NCI-H146 treated with DMSO at 0.1 percent for 48 hours (cell line): ENCODE results near the gene CD151.

ENCODE experiments used
- DNase-seq: peaks from one replicate; lab custom pipeline; 2025; ENCODE audit not compliant: unreplicated experiment; lab: John Stamatoyannopoulos, UW

The CD151 gene

DNA sequence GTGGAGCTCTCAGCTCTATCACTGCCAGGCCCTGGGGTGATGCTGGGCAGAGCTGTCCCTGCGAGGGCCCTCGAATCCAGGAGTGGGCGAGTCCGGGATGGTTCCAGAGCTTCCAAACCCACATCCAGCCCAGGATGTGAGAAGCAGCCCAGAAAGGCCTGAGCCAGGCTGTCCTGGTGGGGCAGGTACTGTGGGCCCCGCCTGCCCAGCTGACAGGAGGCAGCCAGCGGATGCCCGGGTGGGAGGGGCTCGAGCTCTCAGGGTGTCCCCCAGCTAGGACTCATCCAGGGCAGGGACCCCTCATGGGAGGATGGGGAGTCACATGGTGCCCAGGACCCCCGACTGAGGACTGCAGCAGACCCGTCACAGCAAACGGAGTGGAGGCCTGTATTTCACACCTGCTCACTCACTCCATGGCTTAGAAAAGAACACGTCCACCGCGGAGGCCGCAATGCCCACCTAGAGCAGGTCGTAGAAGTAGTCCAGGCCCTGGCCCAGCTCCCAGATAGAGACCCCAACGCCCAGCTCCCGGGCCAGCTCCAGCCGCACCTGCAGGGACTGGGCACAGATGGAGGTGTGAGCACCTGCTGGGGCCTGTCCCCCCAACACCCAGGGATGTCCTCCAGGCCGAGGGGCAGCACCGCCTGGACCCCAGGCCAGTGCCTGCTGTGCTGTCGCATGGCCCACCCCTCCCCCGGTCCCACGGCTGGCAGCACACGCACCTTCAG is 36.8 kb downstream of the CD151 start:
- DNase-seq, result no peak

GRCh38 chr11:870127-870413 is 37.3 kb downstream of the CD151 start:
- DNase-seq, result no peak

- DNase-seq, result no peak
These were observed 37.7 kb downstream of the CD151 start for GRCh38 chr11:870418-870817.

- DNase-seq, result no peak
These were observed 38.7 kb downstream of the CD151 start for GRCh38 chr11:871472-871871.

GRCh38 chr11:872799-873198 is 40.0 kb downstream of the CD151 start:
- no peak for DNase-seq

DNA sequence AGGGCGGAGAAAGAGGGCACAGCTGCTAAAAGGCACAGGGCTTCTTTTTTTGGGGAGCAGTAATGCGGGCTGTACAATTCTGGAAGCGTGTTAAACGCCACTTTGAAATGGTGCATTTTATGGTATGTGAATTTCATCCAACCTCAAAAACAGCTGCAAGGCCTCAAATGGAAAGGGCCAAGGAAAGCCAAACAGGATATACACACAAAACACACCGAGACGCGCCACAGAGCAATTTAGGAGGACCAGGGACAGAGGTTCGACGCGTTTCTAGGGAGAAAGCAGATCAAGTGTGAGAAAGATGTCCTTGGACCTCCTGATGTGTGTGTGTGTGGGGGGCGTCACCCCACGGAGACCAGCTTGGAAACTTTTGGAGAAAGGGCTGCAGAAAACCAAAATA is 41.0 kb downstream of the CD151 start:
- no peak for DNase-seq

- no peak for DNase-seq
These were observed 42.5 kb downstream of the CD151 start for GRCh38 chr11:875203-875602.

DNA sequence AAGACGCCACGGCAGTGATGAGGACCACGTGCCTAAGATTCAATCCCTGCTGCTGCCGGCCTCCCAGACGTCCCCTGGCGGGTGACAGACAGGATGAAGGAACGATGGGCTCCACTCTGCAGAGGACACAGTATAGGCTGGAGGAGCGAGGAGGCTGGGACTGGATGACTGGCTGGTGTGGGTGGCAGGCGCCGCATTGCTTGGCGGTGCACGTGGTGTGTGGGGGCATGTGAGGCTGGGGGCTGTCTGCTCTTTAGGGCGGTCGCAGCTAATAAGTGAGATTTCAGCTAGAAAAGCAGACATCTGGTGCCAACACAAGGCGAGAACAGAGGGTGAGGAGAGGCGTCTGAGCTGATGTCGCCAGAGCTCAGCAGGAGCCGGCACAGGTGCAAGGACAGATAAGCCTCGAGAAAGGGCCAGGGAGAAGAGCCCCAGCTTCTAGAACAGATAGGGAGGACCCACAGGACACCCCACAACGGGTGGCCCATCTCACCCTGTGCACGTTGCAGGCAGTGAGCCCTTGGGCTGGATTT is 43.1 kb downstream of the CD151 start:
- DNase-seq, result no peak

DNA sequence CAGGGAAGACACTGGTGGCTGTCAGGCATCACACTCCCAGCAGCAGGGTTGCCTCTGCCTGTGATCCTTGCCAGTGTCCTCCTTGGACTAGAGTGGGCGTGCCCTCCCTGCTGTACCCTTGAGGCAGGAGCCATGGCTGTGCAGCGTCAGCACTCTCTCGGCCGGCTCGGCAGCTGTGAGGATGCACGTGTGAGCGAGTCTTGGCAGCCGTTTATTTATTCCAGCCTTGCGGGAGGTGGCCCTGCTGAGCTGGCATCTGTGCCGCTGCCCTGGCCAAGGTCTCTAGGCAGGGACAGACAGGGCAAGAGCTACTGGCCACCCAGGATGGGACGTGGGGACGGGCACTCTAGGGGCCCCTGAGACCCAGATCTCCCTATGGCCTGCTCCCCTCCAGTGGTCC is 43.8 kb downstream of the CD151 start:
- DNase-seq, result no peak

DNA sequence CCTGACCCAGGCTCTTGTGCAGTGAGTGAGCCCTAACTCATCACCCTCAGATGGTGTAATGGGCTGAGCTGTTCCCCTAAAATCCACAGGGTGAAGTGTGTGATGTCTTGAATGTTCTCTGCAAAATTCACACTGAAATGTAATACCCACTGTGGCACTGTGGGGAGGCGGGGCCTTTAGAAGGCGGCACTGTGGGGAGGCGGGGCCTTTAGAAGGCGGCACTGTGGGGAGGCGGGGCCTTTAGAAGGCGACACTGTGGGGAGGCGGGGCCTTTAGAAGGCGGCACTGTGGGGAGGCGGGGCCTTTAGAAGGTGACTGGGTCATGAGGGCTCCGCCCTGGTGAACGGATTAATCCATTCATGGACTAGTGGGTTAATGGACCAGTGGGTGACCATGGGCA is 44.8 kb downstream of the CD151 start:
- no peak for DNase-seq

DNA sequence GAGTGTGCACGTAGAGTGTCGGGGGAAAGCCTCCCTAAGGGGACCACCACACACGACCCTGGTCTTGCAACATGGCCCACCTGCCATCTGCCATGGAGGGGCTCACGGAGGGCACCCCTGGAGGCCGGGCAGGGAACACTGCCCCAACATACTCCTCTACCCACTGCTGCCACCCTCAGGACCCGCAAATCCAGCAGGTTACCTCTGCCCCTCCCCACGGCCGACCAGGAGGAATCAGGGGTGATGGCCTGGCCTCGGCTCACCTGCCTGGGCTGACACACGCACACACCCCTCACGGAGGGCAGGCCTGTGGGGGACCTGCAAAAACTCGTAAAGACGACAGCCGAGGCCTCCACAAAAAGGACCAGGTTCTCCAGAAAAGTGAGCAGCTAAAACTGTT is 47.7 kb downstream of the CD151 start:
- DNase-seq, result no peak

DNA sequence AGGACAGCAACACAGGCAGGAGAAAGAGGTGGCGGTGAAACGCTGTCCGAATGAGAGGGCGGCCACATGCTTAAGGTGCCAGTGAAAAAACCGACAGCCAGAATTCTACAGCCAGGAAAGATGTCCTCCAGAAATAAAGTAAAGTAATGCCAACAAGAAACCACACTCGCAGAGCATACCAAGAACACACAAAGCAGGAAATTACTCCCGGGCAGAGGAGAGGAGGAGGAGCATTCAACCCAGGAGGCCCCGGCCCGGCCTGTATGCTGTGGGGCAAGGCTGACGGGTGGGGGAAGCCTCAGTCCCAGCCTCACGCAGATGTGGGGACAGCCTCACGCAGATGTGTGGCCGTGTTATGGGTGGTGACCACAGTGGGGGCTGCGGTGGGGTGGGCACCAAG is 49.8 kb downstream of the CD151 start:
- DNase-seq, result no peak

- DNase-seq, result no peak
These were observed 50.8 kb downstream of the CD151 start for GRCh38 chr11:883527-883926.

DNA sequence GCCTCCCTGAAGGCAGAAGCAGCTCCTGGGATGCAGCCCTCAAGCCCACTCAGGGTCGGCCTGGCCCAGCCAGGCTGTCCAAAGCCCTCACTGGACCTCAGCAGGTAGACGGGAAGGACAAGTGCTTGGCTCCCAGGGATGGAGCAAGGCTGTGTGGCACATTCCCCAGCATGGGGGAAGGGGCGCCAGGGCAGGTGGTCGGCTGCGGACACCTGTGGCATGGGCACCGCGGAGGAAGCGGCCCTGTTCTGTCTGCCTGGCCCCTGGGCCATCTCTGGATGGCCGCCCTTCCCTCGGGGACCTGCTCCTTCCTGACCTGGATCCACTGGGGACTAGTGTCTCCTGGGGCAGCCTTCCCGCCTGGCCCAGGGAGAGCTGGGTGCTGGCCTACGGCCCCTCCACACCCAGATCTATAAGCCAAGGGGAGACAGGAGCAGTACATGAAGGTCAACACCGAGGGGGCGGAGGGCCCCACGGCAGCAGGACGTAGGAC is 51.9 kb downstream of the CD151 start:
- DNase-seq, result no peak

DNA sequence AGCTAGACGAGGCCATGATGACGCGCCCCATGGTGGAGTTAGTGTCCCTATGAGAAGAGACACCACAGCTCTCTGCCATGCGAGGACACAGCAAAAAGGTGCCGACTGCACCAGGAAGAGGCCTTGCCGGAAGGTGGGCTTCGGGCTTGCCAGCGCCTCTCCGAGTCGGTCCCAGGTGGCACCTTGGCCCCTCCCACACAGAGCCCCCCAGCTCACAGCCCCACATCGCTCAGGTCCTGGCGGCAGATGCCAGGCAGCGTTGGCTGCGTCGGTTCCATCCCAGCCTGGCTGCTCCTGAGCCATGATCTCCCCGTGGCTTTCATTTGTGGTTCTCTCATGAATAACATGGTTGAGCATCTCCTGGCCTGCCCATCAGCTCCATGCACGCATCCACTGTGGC is 53.8 kb downstream of the CD151 start:
- no peak for DNase-seq

DNA sequence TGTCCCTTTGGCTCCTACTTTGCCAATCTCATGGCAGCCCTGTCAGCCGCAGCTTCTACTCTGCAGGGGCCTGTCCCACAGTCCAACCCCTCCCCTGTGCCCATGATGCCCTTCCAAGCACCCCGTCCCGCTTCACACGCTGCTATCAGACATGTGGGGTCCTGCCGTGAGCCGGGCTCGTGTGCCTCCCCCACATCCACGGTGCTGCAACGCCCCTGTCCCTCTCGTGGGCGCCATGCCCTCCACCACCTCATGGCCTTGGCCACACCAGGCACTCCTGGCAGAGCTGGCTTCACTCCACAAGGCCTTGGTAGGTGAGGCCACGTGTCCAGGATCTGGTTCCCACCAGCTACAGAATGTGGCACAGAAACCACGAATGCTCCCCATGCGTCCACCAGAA is 54.8 kb downstream of the CD151 start:
- no peak for DNase-seq
